Medulla oblongata (tissue), 1 donor: Measurements from ENCODE around the gene RNF157.
A peak's percentile ranks its signal among the peaks of the same experiment; 100 is the strongest.

Experiments
- DNase-seq: peaks from one replicate; pipeline ENCODE4 v3.0.0-alpha.2; 2015; ENCODE audit errors: extremely low spot score

Gene RNF157

GRCh38 chr17:76240461-76241203 is at the start of gene RNF157:
Gene RNF157 (minus strand): TSS chr17:76240493. CDS start chr17:76240240, 253 bp downstream.
- DNase-seq, result peak; percentile 81

GRCh38 chr17:76281573-76282371 is 41.5 kb upstream of the RNF157 start:
- DNase-seq, result no peak

GRCh38 chr17:76280650-76281049 is 40.4 kb upstream of the RNF157 start:
- DNase-seq, result no peak

GRCh38 chr17:76279742-76280287 is 39.5 kb upstream of the RNF157 start:
- no peak for DNase-seq

DNA sequence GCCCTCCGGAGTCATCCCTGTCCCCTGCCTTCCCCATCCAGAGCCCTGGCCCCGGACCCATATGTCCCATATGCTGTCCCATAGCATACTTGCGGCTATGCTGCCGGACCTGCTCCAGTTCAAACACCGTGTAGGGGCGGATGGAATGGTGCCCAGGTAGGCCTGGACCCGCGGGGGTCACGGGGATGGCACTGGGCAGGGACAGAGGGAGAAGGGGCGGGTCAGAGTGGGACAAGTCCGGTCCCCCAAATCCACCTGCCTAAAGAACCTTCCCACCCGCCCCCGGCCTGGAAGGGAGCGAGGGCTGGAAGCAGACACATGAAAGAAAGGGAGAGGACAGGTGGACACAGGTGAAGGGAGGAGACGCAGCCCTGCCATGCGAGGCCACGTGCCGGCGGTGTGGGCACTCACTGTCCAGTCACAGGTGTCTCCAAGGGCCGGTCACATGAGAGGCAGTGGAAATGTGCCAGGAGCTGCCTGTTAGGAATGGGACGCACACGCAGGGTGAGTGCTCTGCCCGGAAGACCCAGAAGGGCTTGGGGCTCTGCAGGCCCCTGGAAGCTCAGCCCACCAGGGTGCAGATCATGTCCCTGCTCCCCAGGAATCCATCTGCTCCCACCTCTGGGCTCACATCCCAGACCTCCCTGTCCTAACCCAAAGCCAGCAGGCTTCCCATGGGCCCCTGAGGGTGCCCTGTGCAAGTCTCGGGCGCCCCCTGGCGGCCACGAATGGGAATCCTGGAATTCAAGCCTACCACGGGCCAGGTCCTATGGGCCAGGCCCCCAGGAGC is 38.9 kb upstream of the RNF157 start:
- peak; percentile 91 for DNase-seq

DNA sequence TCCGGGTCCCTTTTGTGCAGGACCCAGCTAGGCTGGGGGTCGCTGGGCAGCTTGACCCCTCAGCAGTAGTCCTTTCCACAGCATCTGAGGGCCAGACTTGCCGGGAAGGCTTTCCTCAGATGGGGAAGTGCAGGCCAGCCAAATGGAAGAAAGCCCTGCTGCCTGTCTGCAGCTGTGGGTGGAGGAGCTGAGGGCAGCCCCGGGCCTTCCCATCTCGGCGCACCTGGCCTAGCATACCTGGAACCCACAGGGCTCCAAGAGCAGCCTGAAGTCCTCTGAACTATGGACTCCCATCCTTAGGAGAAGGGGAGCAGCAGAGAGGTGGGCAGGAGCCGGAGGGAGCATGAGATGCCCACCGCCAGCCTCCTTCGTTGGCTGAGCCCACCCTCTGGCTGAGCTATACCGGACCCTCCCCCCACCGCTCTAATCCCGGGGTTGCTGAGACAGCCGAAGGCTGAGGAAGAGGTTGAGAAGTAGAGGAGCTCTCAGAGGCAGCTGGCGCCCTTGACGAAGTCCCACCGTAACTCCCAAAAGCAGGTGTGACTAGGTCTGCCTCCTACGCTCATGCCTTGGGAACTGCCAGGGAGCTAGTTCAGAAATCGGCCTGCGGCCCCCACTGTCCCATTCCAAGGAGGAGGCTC is 38.1 kb upstream of the RNF157 start:
- DNase-seq, result no peak

DNA sequence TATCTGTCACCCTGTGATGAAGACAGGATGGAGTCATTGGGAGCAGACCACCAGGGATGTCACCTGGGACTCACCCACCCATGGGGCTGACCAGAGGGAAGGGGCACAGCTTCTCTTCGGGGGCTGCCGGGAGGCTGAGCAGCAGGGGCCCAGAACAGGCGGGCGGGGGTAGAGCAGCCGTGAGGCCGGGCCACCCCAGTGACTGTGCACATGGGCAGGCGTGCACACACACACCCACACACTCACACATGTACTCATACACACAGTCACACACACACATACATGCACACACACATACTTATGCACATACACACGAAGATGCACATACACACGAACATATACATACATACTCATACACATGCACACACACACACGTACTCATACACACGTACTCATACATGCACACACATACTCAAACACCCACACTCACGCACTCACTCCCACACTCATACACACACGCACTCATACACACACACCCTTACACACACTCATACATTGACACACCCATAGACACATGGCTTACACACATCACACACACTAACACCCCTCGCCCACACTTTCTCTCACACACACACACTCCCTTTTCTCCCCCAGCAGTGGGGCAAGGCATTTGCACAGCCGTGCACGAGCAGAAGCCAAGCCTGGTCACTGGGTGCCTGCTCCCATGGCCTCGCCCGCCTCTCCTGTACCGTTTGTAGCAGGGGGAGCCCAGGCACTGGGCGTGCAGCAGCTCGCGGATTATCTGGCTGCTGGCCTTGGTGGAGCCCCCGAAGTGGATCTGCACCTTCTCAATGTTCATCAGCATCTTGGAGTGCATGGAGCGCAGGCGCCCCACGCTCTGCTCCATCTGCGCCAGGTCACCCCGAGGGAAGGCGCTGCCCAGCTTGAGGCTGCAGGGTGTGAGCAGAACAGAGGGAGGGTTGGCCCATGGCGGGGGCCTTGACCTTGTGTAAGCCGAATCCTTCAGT is 37.3 kb upstream of the RNF157 start:
- no peak for DNase-seq

DNA sequence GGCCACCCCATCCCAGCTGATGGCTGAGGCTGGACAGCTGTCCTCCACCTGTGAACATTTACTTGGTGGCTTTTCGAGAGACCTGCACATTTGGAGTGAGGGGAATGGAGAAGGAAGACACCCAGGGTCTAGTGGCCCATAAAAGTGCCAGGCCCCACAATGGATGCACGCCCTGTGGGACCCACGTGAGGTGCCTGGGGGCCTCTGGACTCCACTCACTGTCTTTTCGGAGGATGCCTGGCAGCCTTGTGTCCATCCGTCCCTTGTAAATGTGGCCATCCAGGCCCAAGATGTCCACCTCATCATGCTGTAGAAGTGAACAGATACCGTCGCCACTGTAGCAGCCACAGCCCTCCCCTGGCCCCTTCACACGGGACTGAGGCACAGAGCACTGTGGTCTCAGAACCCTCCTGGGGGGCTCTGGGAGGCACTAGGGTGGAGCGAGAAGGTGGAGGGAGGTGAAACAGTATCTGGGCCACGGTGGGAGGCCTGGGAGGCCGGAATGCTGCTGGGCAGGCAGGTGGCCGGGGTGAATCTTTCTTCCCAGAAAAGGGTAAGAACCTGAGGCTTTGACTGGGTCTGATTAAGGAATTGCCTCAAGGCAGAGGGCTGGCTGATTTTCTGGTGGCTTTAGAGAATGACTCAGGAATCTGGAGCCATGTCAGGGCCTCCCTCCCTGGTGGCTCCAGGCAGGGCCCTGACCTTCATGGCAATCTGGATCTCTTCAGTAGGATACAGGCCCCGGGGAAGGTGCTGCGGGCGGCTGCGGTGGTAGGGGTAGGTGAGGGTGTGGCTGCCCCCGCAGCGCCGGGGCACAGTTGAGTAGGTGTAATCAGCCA is 36.4 kb upstream of the RNF157 start:
- DNase-seq, result no peak

GRCh38 chr17:76276069-76276431 is 35.8 kb upstream of the RNF157 start:
- DNase-seq, result no peak

DNA sequence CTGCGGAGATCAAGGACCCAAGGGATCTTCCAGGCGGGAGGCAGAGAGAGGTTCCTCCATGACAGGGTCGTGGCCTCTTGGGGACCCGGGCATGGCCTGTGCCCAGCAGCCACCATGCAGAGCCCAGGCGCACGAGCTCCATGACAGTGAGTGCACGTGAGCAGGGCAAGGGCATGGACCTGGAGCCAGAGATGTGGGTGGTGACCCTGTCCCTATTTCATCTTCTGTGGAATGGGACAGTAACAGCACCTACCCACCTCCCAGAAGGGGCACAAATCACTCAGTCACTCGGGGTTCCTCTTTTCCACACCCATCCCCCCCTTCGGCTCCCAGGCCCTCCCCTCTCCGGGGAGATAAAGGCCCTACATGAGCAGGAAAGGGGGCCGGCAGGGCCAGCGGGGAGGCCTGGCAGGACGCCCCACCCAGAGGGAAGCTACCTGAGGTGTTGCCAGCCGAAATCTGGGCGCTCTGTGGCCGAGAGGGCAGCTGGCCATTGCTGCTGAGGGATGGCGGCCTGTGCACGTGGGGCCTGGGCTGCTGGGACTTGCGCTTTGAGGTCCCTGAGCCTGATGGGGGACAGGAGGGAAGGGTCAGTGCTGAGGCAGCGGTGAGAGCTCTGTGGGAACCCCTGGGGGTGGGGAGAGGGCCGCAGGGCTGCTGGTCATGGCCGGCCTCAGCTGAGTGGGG is 35.2 kb upstream of the RNF157 start:
- no peak for DNase-seq

DNA sequence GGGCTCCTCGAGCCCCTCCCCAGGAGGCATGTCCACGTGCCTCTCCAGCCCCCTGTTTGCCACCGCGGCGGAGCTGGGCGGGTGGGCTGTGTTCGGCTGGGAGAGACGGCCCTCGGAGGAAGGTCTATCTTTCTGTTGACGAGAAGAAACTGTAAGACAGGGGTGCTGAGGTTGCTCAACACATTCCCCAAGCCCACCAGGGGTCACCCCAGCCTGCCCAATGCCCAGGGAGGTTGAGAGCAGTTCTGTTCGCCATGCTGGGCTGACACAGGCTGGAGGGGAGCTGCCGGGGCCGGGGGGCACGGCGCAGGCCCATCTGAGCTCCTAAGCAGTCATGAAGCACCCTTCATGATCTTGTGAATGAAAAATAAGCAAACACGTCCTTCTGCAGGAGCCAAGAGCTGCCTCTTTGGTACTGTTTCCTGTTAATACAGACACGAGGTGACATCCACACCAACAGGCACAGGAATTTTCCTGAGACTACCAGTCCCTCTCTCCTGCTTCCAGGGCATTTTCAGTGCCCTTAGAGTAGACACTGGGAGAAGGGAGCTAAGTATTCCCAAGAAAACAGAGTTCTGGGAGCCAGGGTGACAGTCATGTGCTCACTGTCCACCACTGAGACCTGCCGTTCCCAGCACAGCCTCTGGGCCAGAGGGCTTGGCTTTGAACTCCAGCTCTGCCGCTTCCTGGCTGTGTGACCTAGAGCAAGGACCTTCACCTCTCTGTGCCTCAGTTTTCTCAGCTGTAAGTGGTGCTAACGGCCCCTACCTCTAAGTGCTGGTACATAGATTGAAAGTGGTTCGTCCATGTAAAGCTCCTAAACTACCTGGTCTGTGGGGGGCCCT is 34.0 kb upstream of the RNF157 start:
- no peak for DNase-seq

DNA sequence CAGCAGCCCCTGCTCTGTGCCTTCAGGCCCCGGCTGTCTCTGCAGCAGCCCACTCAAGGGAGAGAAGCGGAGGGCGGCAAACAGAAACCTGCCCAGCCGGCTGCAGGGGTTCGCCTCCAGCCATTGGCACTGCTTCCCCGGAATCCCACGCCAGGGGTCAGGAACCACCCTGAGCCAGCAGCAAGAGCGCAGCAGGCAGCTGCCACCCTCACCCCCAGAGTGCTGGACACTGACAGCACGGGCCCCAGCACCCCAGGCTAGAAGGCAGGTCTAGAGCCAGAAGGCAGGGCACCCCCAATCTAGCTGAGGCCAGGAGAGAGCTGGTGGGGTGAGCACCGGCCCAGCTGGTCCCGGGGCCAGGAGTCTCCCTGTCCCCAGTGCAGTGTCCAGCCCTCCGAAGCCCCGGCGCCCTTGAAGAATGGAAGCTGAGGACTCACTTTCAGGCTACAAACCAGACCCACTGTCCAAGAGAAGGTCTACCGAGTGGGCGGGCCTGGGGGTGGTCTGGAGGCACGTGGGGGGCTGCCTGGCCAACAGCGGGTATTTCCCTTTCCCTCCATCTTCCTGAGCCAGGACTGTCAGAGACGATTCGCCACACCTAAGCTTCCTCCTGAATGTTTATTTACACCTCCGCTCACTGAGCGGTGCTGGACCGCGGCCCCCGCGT is 33.3 kb upstream of the RNF157 start:
- DNase-seq, result no peak

DNA sequence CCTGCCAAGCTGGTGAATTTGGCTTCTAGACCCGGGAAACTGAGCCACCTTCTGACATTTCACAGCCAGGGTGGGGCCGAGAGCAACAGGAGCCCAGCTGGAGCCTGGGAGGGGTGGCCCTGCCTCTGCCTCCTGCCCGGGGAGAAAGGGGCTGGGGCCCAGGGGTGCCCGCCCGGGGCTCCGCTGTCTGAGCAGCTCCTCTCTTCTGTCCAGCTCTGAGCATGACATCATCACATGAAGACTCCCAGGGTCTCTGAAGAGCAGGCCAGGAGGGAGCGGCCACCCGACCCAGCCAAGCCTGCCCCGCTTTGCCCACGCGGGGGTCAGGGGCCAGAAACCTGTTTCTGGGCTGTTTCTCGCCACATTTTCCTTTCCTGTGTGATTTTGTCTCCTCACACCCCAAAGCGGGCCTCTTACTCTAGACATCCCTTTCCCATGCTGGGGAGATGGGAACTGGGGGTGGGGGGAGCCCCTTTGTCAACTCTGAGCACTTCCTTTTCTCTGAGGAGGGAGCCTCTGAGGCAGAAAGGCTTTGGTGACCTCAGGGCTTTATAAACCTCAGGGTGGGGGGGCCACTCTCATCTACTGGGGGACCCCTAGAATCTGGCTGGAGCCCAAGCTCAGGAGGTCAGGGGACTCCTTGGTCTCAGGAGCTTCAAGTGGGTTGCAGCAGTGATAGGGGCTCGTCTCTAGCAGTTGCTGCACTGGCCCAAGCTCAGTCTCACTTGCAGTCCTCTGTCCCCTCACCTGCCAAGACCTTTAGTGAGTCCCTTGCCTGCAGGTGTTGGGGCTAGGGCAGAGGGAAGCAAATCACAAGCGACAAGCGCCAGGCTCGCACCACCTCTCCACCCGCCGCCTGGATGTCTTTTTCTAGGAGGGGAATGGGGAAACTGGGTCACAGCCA is 32.5 kb upstream of the RNF157 start:
- peak; percentile 46 for DNase-seq

- DNase-seq, result no peak
Observed at GRCh38 chr17:76271669-76272540, 31.6 kb upstream of the RNF157 start.
